Superior temporal gyrus (tissue), 1 donor: Measurements from ENCODE around the gene RASAL2.
"Not testable (repeated sequence)": the region's sequence is repeated elsewhere in the genome, so short reads cannot be mapped to it uniquely, and the experiment has no call there.

ENCODE experiments used
- DNase-seq: peaks from one replicate; pipeline ENCODE4 v3.0.0-alpha.2; 2016; ENCODE audit errors: extremely low spot score

RASAL2 gene

GRCh38 chr1:178344513-178345091 is 250.7 kb downstream of the RASAL2 start:
- DNase-seq: peak; percentile 84

GRCh38 chr1:178345238-178345637 is 251.3 kb downstream of the RASAL2 start:
- no peak for DNase-seq

GRCh38 chr1:178345807-178346206 is 251.9 kb downstream of the RASAL2 start:
- DNase-seq: no peak

- DNase-seq: no peak
These were observed 255.9 kb downstream of the RASAL2 start for GRCh38 chr1:178349801-178350200.

GRCh38 chr1:178351911-178352310 is 258.0 kb downstream of the RASAL2 start:
- not testable (repeated sequence) for DNase-seq

GRCh38 chr1:178352790-178353416 is 259.0 kb downstream of the RASAL2 start:
- DNase-seq: no peak

- no peak for DNase-seq
These were observed 259.6 kb downstream of the RASAL2 start for GRCh38 chr1:178353524-178353923.

- DNase-seq: no peak
These were observed 260.9 kb downstream of the RASAL2 start for GRCh38 chr1:178354816-178355215.

GRCh38 chr1:178356299-178356698 is 262.4 kb downstream of the RASAL2 start:
- DNase-seq: no peak

- no peak for DNase-seq
These were observed 264.6 kb downstream of the RASAL2 start for GRCh38 chr1:178358456-178358855.

GRCh38 chr1:178360421-178360820 is 266.5 kb downstream of the RASAL2 start:
- DNase-seq: no peak

GRCh38 chr1:178361847-178362246 is 267.9 kb downstream of the RASAL2 start:
- no peak for DNase-seq

- no peak for DNase-seq
These were observed 268.8 kb downstream of the RASAL2 start for GRCh38 chr1:178362747-178363146.

GRCh38 chr1:178364782-178365181 is 270.9 kb downstream of the RASAL2 start:
- DNase-seq: no peak

- DNase-seq: no peak
These were observed 273.2 kb downstream of the RASAL2 start for GRCh38 chr1:178367151-178367550.

- no peak for DNase-seq
These were observed 274.3 kb downstream of the RASAL2 start for GRCh38 chr1:178368208-178368607.

- no peak for DNase-seq
These were observed 277.3 kb downstream of the RASAL2 start for GRCh38 chr1:178371235-178371634.

- DNase-seq: peak; percentile 52
These were observed 278.1 kb downstream of the RASAL2 start for GRCh38 chr1:178371933-178372388.

GRCh38 chr1:178374016-178374415 is 280.1 kb downstream of the RASAL2 start:
- DNase-seq: no peak

- no peak for DNase-seq
These were observed 282.1 kb downstream of the RASAL2 start for GRCh38 chr1:178376008-178376407.

- no peak for DNase-seq
These were observed 285.9 kb downstream of the RASAL2 start for GRCh38 chr1:178379807-178380206.

GRCh38 chr1:178382372-178382771 is 288.5 kb downstream of the RASAL2 start:
- DNase-seq: no peak

GRCh38 chr1:178385662-178386061 is 291.8 kb downstream of the RASAL2 start:
- no peak for DNase-seq
